RPMI8226 (cell line): ENCODE results near the gene COL9A2.
"Not testable (repeated sequence)": the region's sequence is repeated elsewhere in the genome, so short reads cannot be mapped to it uniquely, and the experiment has no call there.

ENCODE experiments used
- DNase-seq: peaks from one replicate; pipeline ENCODE4 v3.0.0-alpha.2; 2015

The COL9A2 gene

GRCh38 chr1:40316595-40317393, at the start of gene COL9A2:
Gene COL9A2 (minus strand): TSS chr1:40317286. CDS start chr1:40317197, 89 bp downstream.
- DNase-seq = peak; percentile 43

GRCh38 chr1:40363721-40364120, 46.6 kb upstream of the COL9A2 start:
- no peak for DNase-seq

- no peak for DNase-seq
Observed at GRCh38 chr1:40362699-40363098, 45.6 kb upstream of the COL9A2 start.

GRCh38 chr1:40362199-40362598, 45.1 kb upstream of the COL9A2 start:
- DNase-seq = no peak

- DNase-seq = no peak
Observed at GRCh38 chr1:40361637-40362036, 44.6 kb upstream of the COL9A2 start.

GRCh38 chr1:40361201-40361600, 44.1 kb upstream of the COL9A2 start:
- DNase-seq = no peak

GRCh38 chr1:40360631-40361030, 43.5 kb upstream of the COL9A2 start:
- no peak for DNase-seq

GRCh38 chr1:40357625-40358024, 40.5 kb upstream of the COL9A2 start:
- no peak for DNase-seq

- no peak for DNase-seq
Observed at GRCh38 chr1:40353082-40353481, 36.0 kb upstream of the COL9A2 start.

GRCh38 chr1:40352126-40352525, 35.0 kb upstream of the COL9A2 start:
- DNase-seq = peak; percentile 56

- no peak for DNase-seq
Observed at GRCh38 chr1:40351124-40351523, 34.0 kb upstream of the COL9A2 start.

- DNase-seq = no peak
Observed at GRCh38 chr1:40350391-40350790, 33.3 kb upstream of the COL9A2 start.

- DNase-seq = peak; percentile 41
Observed at GRCh38 chr1:40344597-40344996, 27.5 kb upstream of the COL9A2 start.

GRCh38 chr1:40342381-40342717, 25.3 kb upstream of the COL9A2 start:
- DNase-seq = not testable (repeated sequence)

- DNase-seq = no peak
Observed at GRCh38 chr1:40341491-40342380, 24.6 kb upstream of the COL9A2 start.

GRCh38 chr1:40339420-40340323, 22.6 kb upstream of the COL9A2 start:
- DNase-seq = no peak

- peak; percentile 86 for DNase-seq
Observed at GRCh38 chr1:40338745-40339419, 21.8 kb upstream of the COL9A2 start.

- no peak for DNase-seq
Observed at GRCh38 chr1:40337443-40337842, 20.4 kb upstream of the COL9A2 start.

- DNase-seq = no peak
Observed at GRCh38 chr1:40332695-40333094, 15.6 kb upstream of the COL9A2 start.

- not testable (repeated sequence) for DNase-seq
Observed at GRCh38 chr1:40331403-40331802, 14.3 kb upstream of the COL9A2 start.

- no peak for DNase-seq
Observed at GRCh38 chr1:40318970-40319621, 2.0 kb upstream of the COL9A2 start.

GRCh38 chr1:40318476-40318875, 1.4 kb upstream of the COL9A2 start:
- no peak for DNase-seq
